ENCODE data around the gene TNN. TPM values are rescaled to one million over a fixed set of nuclear protein-coding genes. Genes with fewer than 3 reads are reported as not detected.
A peak's percentile ranks its signal among the peaks of the same experiment; 100 is the strongest.

TNN gene
- total RNA-seq, 1 donor from 2014 or later, result 0.07 TPM

GRCh38 chr1:175191659-175192058, 124.0 kb downstream of the TNN start:
- no peak for DNase-seq
- peak; percentile 24 for ATAC-seq
- intact Hi-C loops (cut with micrococcal nuclease), result no loop called here

- peak; percentile 53 for ATAC-seq
- DNase-seq, result peak; percentile 69
- intact Hi-C loops (cut with micrococcal nuclease), result no loop called here
These were observed 124.5 kb downstream of the TNN start for GRCh38 chr1:175192111-175192629.

GRCh38 chr1:175192630-175193526, 125.2 kb downstream of the TNN start, which contains the start of gene KIAA0040:
TSS of gene KIAA0040 (minus strand) at chr1:175192776. CDS start at chr1:175161013, 31,763 bp downstream.
- DNase-seq (peak; percentile 88), ATAC-seq (peak; percentile 86)
- intact Hi-C loops (cut with micrococcal nuclease), result no loop called here

- intact Hi-C loops (cut with micrococcal nuclease), result no loop called here
- ATAC-seq, result peak; percentile 3
- no peak for DNase-seq
These were observed 125.9 kb downstream of the TNN start for GRCh38 chr1:175193527-175193910.

- ATAC-seq (no peak), DNase-seq (no peak)
- intact Hi-C loops (cut with micrococcal nuclease), result no loop called here
These were observed 127.6 kb downstream of the TNN start for GRCh38 chr1:175195281-175195680.

- ATAC-seq (no peak), DNase-seq (no peak)
- intact Hi-C loops (cut with micrococcal nuclease), result no loop called here
These were observed 128.2 kb downstream of the TNN start for GRCh38 chr1:175195798-175196197.

GRCh38 chr1:175197531-175197930, 129.9 kb downstream of the TNN start:
- ATAC-seq (no peak), DNase-seq (no peak)
- intact Hi-C loops (cut with micrococcal nuclease), result no loop called here

Other genes starting within 250 kb of the TNN start
- gene CACYBP, start 67.9 kb upstream of the TNN start, total RNA-seq, result 92.5 TPM
- gene MRPS14, start 44.4 kb upstream of the TNN start, total RNA-seq, result 29.5 TPM
- gene KIAA0040, start 124.9 kb downstream of the TNN start, total RNA-seq, result 16.9 TPM